ENCODE results near the gene KLK7.

Gene KLK7

GRCh38 chr19:50928831-50929230 is 54.9 kb downstream of the KLK7 start:
- no peak for DNase-seq

Data from stimulated activated naive CD4-positive, alpha-beta T cell treated with Interleukin-2 at 50 U/mL for 16 hours (primary cell).